OCI-LY3 (cell line): Measurements from ENCODE around the gene TMEM132D.

Experiments
- CTCF ChIP-seq: fragments of 200-600, 300-600 bp; sonication (generic); IDR thresholded peaks from 2 replicates; pipeline ENCODE4 v1.5.1; 2014; ENCODE audit warnings: antibody characterized with exemption, low read length, low read depth
- EZH2phosphoT487 ChIP-seq: fragments of 200-600 bp; shearing (Covaris generic); IDR thresholded peaks from 2 replicates; pipeline ENCODE4 v1.6.1; 2018; ENCODE audit warnings: antibody characterized with exemption, mixed run types, low read depth

- no peak for TF ChIP-seq CTCF
- no peak for TF ChIP-seq EZH2phosphoT487
These were observed 776.1 kb downstream of the TMEM132D start for GRCh38 chr12:129127771-129128170.
